GM20000 (cell line): ENCODE data around the gene RBSN.

ENCODE experiments used
- DNase-seq: peaks from one replicate; pipeline ENCODE4 v3.0.0; 2012; ENCODE audit warnings: low spot score
- CTCF ChIP-seq: IDR thresholded peaks from 2 replicates; pipeline ENCODE4 v1.5.1; 2012; ENCODE audit warnings: mild to moderate bottlenecking, control low read depth; ENCODE audit errors: extremely low read depth, missing control alignments

RBSN gene

GRCh38 chr3:15055019-15055557 is 43.9 kb downstream of the RBSN start:
- peak; percentile 68 for DNase-seq
- no peak for TF ChIP-seq CTCF

GRCh38 chr3:15053541-15053940 is 45.4 kb downstream of the RBSN start:
- no peak for DNase-seq
- TF ChIP-seq CTCF, result no peak

GRCh38 chr3:15052335-15053242 is 46.4 kb downstream of the RBSN start:
- TF ChIP-seq CTCF, result no peak
- DNase-seq, result no peak

GRCh38 chr3:15051531-15051930 is 47.4 kb downstream of the RBSN start:
- peak; percentile 75 for DNase-seq
- peak; percentile 57 for TF ChIP-seq CTCF

GRCh38 chr3:15050405-15051092 is 48.4 kb downstream of the RBSN start:
- TF ChIP-seq CTCF, result no peak
- DNase-seq, result peak; percentile 78

- no peak for DNase-seq
- no peak for TF ChIP-seq CTCF
Observed at GRCh38 chr3:15049584-15049983, 49.4 kb downstream of the RBSN start.

- TF ChIP-seq CTCF, result no peak
- no peak for DNase-seq
Observed at GRCh38 chr3:15045667-15046066, 53.3 kb downstream of the RBSN start.
